GM19239 (cell line): ENCODE measurements around the gene TRIB2.

Source experiments
- DNase-seq: peaks from one replicate; pipeline ENCODE4 v3.0.0; 2011; ENCODE audit warnings: low spot score; ENCODE audit not compliant: insufficient read length
- FAIRE-seq: peaks from 2 replicates; lab custom pipeline; 2011; peaks lifted over from hg19 to GRCh38; lab: Jason Lieb, UNC

The TRIB2 gene

GRCh38 chr2:12769492-12770105 lies 52.9 kb downstream of the TRIB2 start:
- FAIRE-seq, result no peak
- no peak for DNase-seq

- DNase-seq, result no peak
- FAIRE-seq, result no peak
These were observed 53.7 kb downstream of the TRIB2 start for GRCh38 chr2:12770300-12770968.

GRCh38 chr2:12771154-12771553 lies 54.4 kb downstream of the TRIB2 start:
- no peak for DNase-seq
- FAIRE-seq, result no peak

DNA sequence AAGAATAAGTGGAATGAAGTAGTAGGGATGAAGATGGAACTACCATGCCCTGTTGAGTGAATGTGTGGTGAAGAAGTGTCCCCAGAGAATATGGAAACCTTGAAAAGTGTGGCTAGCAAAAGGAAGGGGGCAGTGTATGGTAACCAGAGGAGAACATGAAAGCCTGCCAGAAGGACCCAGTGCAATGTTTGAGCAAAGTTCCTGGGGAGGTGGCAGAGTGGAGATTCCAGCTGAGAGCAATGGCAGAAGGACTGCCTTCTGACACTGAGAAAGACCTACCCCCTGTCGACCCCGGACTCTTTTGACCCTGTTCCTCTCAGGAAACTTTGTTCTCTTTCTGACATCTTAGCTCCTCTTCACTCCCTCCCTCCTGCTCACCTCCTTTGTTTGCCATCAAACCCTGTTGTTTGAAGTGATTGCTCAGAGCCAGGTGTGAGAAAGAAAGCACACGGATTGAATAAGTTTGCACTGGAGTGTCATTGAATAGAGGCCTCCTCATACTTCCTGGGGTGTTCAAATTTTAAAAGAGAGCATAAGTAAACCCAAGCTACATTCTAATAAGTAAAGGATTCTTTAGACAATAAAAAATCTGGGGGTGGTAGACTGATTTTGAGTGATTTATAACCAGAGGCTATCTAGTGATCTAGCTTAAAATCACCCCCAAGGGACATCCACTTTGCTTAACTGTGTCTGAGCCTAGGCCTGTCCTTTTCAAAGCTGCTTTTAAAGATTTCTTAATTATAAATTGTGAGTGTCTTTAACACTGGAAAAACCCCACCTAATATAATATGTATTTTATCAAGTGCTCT lies 57.1 kb downstream of the TRIB2 start:
- DNase-seq (no peak), FAIRE-seq (no peak)

GRCh38 chr2:12774395-12774727 lies 57.6 kb downstream of the TRIB2 start:
- DNase-seq, result no peak
- FAIRE-seq, result no peak

- no peak for DNase-seq
- no peak for FAIRE-seq
These were observed 59.8 kb downstream of the TRIB2 start for GRCh38 chr2:12776521-12776961.

GRCh38 chr2:12778369-12778768 lies 61.6 kb downstream of the TRIB2 start:
- DNase-seq, result no peak
- FAIRE-seq, result no peak

- FAIRE-seq (no peak), DNase-seq (no peak)
These were observed 62.3 kb downstream of the TRIB2 start for GRCh38 chr2:12778811-12779579.

GRCh38 chr2:12781329-12781728 lies 64.6 kb downstream of the TRIB2 start:
- DNase-seq (no peak), FAIRE-seq (no peak)

GRCh38 chr2:12787891-12788801 lies 71.4 kb downstream of the TRIB2 start:
- DNase-seq (no peak), FAIRE-seq (no peak)

GRCh38 chr2:12791906-12792305 lies 75.2 kb downstream of the TRIB2 start:
- DNase-seq (no peak), FAIRE-seq (no peak)
